ENCODE data around the gene RNH1.
A peak's percentile ranks its signal among the peaks of the same experiment; 100 is the strongest.

RNH1 gene

GRCh38 chr11:504053-504993 is 2.7 kb downstream of the RNH1 start:
- H3K4me3 ChIP-seq (ENCODE audit: low read depth, low read length), result peak overlapping the region; percentile 41
- no peak for DNase-seq (ENCODE audit: low read depth)
- no peak for TF ChIP-seq CTCF (IDR thresholded peaks at IDR 0.05; ENCODE audit: low read depth, low read length, missing control alignments)
- in situ Hi-C loops (cut with HindIII; ENCODE audit: low sequenced_read_pairs), result no loop called here

GRCh38 chr11:503179-503981 is 3.7 kb downstream of the RNH1 start:
- peak overlapping the region; percentile 41 for H3K4me3 ChIP-seq (ENCODE audit: low read depth, low read length)
- DNase-seq (ENCODE audit: low read depth), result no peak
- in situ Hi-C loops (cut with HindIII; ENCODE audit: low sequenced_read_pairs), result no loop called here

GRCh38 chr11:502288-503178 is 4.5 kb downstream of the RNH1 start:
- DNase-seq (ENCODE audit: low read depth), result no peak

More at GRCh38 chr11:503179-503981, 3.7 kb downstream of the RNH1 start:
- TF ChIP-seq CTCF (IDR thresholded peaks at IDR 0.05; ENCODE audit: low read depth, low read length, missing control alignments), result no peak

GRCh38 chr11:501683-502287 is 5.3 kb downstream of the RNH1 start:
- no peak overlapping the region for H3K4me3 ChIP-seq (ENCODE audit: low read depth, low read length)
- no peak for DNase-seq (ENCODE audit: low read depth)
- in situ Hi-C loops (cut with HindIII; ENCODE audit: low sequenced_read_pairs), result no loop called here
- TF ChIP-seq CTCF (IDR thresholded peaks at IDR 0.05; ENCODE audit: low read depth, low read length, missing control alignments), result no peak

More at GRCh38 chr11:502288-503178, 4.5 kb downstream of the RNH1 start:
- TF ChIP-seq CTCF (IDR thresholded peaks at IDR 0.05; ENCODE audit: low read depth, low read length, missing control alignments), result no peak
- no peak overlapping the region for H3K4me3 ChIP-seq (ENCODE audit: low read depth, low read length)
- in situ Hi-C loops (cut with HindIII; ENCODE audit: low sequenced_read_pairs), result no loop called here

- TF ChIP-seq CTCF (IDR thresholded peaks at IDR 0.05; ENCODE audit: low read depth, low read length, missing control alignments), result no peak
- no peak for DNase-seq (ENCODE audit: low read depth)
- in situ Hi-C loops (cut with HindIII; ENCODE audit: low sequenced_read_pairs), result no loop called here
- H3K4me3 ChIP-seq (ENCODE audit: low read depth, low read length), result no peak overlapping the region
Observed at GRCh38 chr11:501001-501682, 5.9 kb downstream of the RNH1 start.
